Liver (tissue), 9 donors: ENCODE results near the gene KARS1. TPM values are rescaled to one million over a fixed set of nuclear protein-coding genes. Genes with fewer than 3 reads are reported as not detected.
"Not testable (repeated sequence)": the region's sequence is repeated elsewhere in the genome, so short reads cannot be mapped to it uniquely, and the experiment has no call there.

ENCODE experiments used
- DNase-seq: peaks from one replicate; pipeline ENCODE4 v3.0.0-alpha.2; 2017; ENCODE audit warnings: low spot score
- H3K27ac ChIP-seq, 2 donors: one replicate each; pipeline ENCODE4 v1.7.0; 2013; ENCODE audit warnings: inconsistent platforms in 2 of 2, low read length in 2 of 2, control low read depth in 1 of 2, low read depth in 1 of 2, mild to moderate bottlenecking in 1 of 2
- H3K27me3 ChIP-seq, 4 donors: one replicate each; pipeline versions ENCODE4 v1.6.1 to v1.7.0; 2013; ENCODE audit warnings: low read length in 3 of 4, inconsistent platforms in 1 of 4, mild to moderate bottlenecking in 1 of 4, moderate library complexity in 1 of 4; ENCODE audit not compliant: control insufficient read depth in 4 of 4, insufficient read depth in 4 of 4
- H3K36me3 ChIP-seq, 4 donors: one replicate each; pipeline versions ENCODE4 v1.6.1 to v1.7.0; 2013; ENCODE audit warnings: low read length in 3 of 4, mild to moderate bottlenecking in 3 of 4, low read depth in 1 of 4, moderate library complexity in 1 of 4; ENCODE audit not compliant: control insufficient read depth in 4 of 4, insufficient read depth in 3 of 4
- H3K4me1 ChIP-seq, 4 donors: one replicate each; pipeline versions ENCODE4 v1.6.1 to v1.7.0; 2013; ENCODE audit warnings: low read length in 3 of 4, mild to moderate bottlenecking in 3 of 4, moderate library complexity in 1 of 4; ENCODE audit not compliant: control insufficient read depth in 4 of 4, insufficient read depth in 4 of 4
- H3K4me3 ChIP-seq, 3 donors: one replicate each; pipeline versions ENCODE4 v1.6.1 to v1.7.0; 2013; ENCODE audit warnings: low read length in 3 of 3, control low read depth in 1 of 3, low read depth in 1 of 3, mild to moderate bottlenecking in 1 of 3
- H3K9ac ChIP-seq, 2 donors: one replicate each; pipeline ENCODE4 v1.7.0; 2013; ENCODE audit warnings: low read length in 2 of 2, mild to moderate bottlenecking in 2 of 2, moderate library complexity in 2 of 2, control low read depth in 1 of 2, low read depth in 1 of 2
- H3K9me3 ChIP-seq, 4 donors: one replicate each; pipeline versions ENCODE4 v1.6.1 to v1.7.0; 2013; ENCODE audit warnings: low read length in 3 of 4; ENCODE audit not compliant: control insufficient read depth in 4 of 4
- ATF3 ChIP-seq: IDR thresholded peaks from 2 replicates; pipeline ENCODE4 v1.6.1; 2016; ENCODE audit warnings: antibody characterized with exemption
- FOXA1 ChIP-seq: IDR thresholded peaks from 2 replicates; pipeline ENCODE4 v1.6.1; 2016; ENCODE audit warnings: antibody characterized with exemption
- FOXA2 ChIP-seq: IDR thresholded peaks from 2 replicates; pipeline ENCODE4 v1.6.1; 2016; ENCODE audit warnings: antibody characterized with exemption
- GABPA ChIP-seq, 2 donors: IDR thresholded peaks in 1 of 2; conservative IDR thresholded peaks in 1 of 2; 2 replicates each; pipeline ENCODE4 v1.6.1; 2016; ENCODE audit warnings: antibody characterized with exemption in 2 of 2, mild to moderate bottlenecking in 1 of 2, moderate library complexity in 1 of 2
- HNF4A ChIP-seq, 2 donors: conservative IDR thresholded peaks; 2 replicates each; pipeline ENCODE4 v1.6.1; 2016; ENCODE audit warnings: antibody characterized with exemption in 2 of 2, mild to moderate bottlenecking in 2 of 2
- HNF4G ChIP-seq: IDR thresholded peaks from 2 replicates; pipeline ENCODE4 v1.6.1; 2016; ENCODE audit warnings: antibody characterized with exemption
- JUND ChIP-seq, 2 donors: IDR thresholded peaks; 2 replicates each; pipeline ENCODE4 v1.6.1; 2016; ENCODE audit warnings: antibody characterized with exemption in 2 of 2
- MAX ChIP-seq: IDR thresholded peaks from 2 replicates; pipeline ENCODE4 v1.6.1; 2016; ENCODE audit warnings: antibody characterized with exemption
- NR2F2 ChIP-seq: IDR thresholded peaks from 2 replicates; pipeline ENCODE4 v1.6.1; 2016; ENCODE audit warnings: antibody characterized with exemption
- RAD21 ChIP-seq, 2 donors: IDR thresholded peaks; 2 replicates each; pipeline ENCODE4 v1.6.1; 2016; ENCODE audit warnings: antibody characterized with exemption in 2 of 2, mild to moderate bottlenecking in 2 of 2
- REST ChIP-seq: IDR thresholded peaks from 2 replicates; pipeline ENCODE4 v1.6.1; 2016; ENCODE audit warnings: antibody characterized with exemption, mild to moderate bottlenecking
- RXRA ChIP-seq, 2 donors: IDR thresholded peaks; 2 replicates each; pipeline ENCODE4 v1.6.1; 2017 to 2018; ENCODE audit warnings: antibody characterized with exemption in 2 of 2, mild to moderate bottlenecking in 1 of 2
- SP1 ChIP-seq: IDR thresholded peaks from 2 replicates; pipeline ENCODE4 v1.6.1; 2018; ENCODE audit warnings: antibody characterized with exemption, mild to moderate bottlenecking
- TAF1 ChIP-seq: conservative IDR thresholded peaks from 2 replicates; pipeline ENCODE4 v1.6.1; 2016; ENCODE audit warnings: antibody characterized with exemption, mild to moderate bottlenecking
- YY1 ChIP-seq: IDR thresholded peaks from 2 replicates; pipeline ENCODE4 v1.6.1; 2016; ENCODE audit warnings: antibody characterized with exemption, mild to moderate bottlenecking
- WGBS: extraction: QIAGEN DNeasy Blood & Tissue Kit; methylation state at CpG from one replicate; pipeline ENCODE4 v1.1.7; 2013; 5-methylcytosine and 5-hydroxymethylcytosine counted together
- polyA plus RNA-seq, 2 donors: library from polyadenylated mRNA; stranded (reverse) in 1 of 2; unstranded in 1 of 2; fragments of 200-250 nt in 1 of 2; fragments of >200 nt in 1 of 2; fragmentation: Nextera tagmentation in 1 of 2; extraction: Ambion mirVana in 1 of 2; gene quantifications; one replicate each; pipeline versions ENCODE4 v1.2.1 to v1.2.3, GENCODE V29; 2013 to 2015
- total RNA-seq, 2 donors: library from RNA; depleted of rRNA; stranded (reverse); fragments of >200 nt; gene quantifications; one replicate each; pipeline ENCODE4 v1.2.3, GENCODE V29; 2014
- donor health status: healthy.
- donor health status: healthy.
- donor health status: healthy.
- donor health status: healthy.
- donor health status: healthy.

The KARS1 gene
- total and polyA plus RNA-seq, 4 donors, result 47.3 to 65.5 (median 52.2) TPM

GRCh38 chr16:75593308-75593707, 54.2 kb downstream of the KARS1 start:
- 96% methylated on average over 6 of the region's 6 CpGs for WGBS
- Histone ChIP-seq H3K36me3 (peaks cover 0 to 7% (median 5%) of the 10 kb centered on the region in 4 donors), H3K4me1 (no peaks in the 10 kb centered on the region), H3K4me3 (no peak overlapping the region), H3K27ac (no peak overlapping the region), H3K9ac (no peak overlapping the region), H3K9me3 (no peaks in the 10 kb centered on the region), H3K27me3 (no peaks in the 10 kb centered on the region)
- DNase-seq, result no peak
- TF ChIP-seq REST, result no peak
- TF ChIP-seq FOXA1, result no peak
- no peak for TF ChIP-seq GABPA (IDR thresholded peaks at IDR 0.05 in 1 of 2, conservative IDR thresholded peaks at IDR 0.05 in 1 of 2)
- no peak for TF ChIP-seq TAF1
- no peak for TF ChIP-seq SP1
- TF ChIP-seq RAD21 (IDR thresholded peaks at IDR 0.05), result no peak
- TF ChIP-seq HNF4A (conservative IDR thresholded peaks at IDR 0.05), result no peak
- TF ChIP-seq YY1, result no peak
- TF ChIP-seq JUND (IDR thresholded peaks at IDR 0.05), result no peak
- no peak for TF ChIP-seq NR2F2
- TF ChIP-seq RXRA (IDR thresholded peaks at IDR 0.05), result no peak
- TF ChIP-seq MAX, result no peak

- DNase-seq, H3K36me3 ChIP-seq: not testable (repeated sequence)
- WGBS, result 80% methylated on average over 7 of the region's 9 CpGs
Measured at GRCh38 chr16:75591927-75592326, 55.5 kb downstream of the KARS1 start.

GRCh38 chr16:75590920-75591843, 56.3 kb downstream of the KARS1 start:
- H3K9me3 ChIP-seq, result no peaks in the 10 kb centered on the region
- WGBS, result 85% methylated on average over 8 of the region's 8 CpGs
- H3K9ac ChIP-seq, result no peak overlapping the region
- H3K27ac ChIP-seq, result no peak overlapping the region
- no peaks in the 10 kb centered on the region for H3K27me3 ChIP-seq
- no peaks in the 10 kb centered on the region for H3K4me1 ChIP-seq
- no peak for DNase-seq
- TF ChIP-seq NR2F2 (no peak), SP1 (no peak), RXRA (IDR thresholded peaks at IDR 0.05) (no peak), RAD21 (IDR thresholded peaks at IDR 0.05) (no peak), GABPA (IDR thresholded peaks at IDR 0.05 in 1 of 2, conservative IDR thresholded peaks at IDR 0.05 in 1 of 2) (no peak), HNF4G (no peak), YY1 (no peak), JUND (IDR thresholded peaks at IDR 0.05) (no peak), ATF3 (no peak), FOXA2 (no peak), MAX (no peak)
- no peaks in the 10 kb centered on the region for H3K36me3 ChIP-seq
- no peak overlapping the region for H3K4me3 ChIP-seq

More at GRCh38 chr16:75591927-75592326, 55.5 kb downstream of the KARS1 start:
- not testable (repeated sequence) for H3K9me3 ChIP-seq, H3K9ac ChIP-seq, H3K27me3 ChIP-seq, H3K4me3 ChIP-seq, H3K27ac ChIP-seq, H3K4me1 ChIP-seq
